ENCODE measurements around the gene ZGPAT.

ZGPAT gene

GRCh38 chr20:63706852-63707557 lies 834 bp upstream of the ZGPAT start:
- no peak for TF ChIP-seq CTCF (IDR thresholded peaks at IDR 0.05)
- Mint-ChIP-seq H3K36me3 (ENCODE audit: low read depth) (peaks cover 37% of the 10 kb centered on the region), H3K4me3 (peak overlapping the region; percentile 88), H3K4me1 (peaks cover 23% of the 10 kb centered on the region), H3K9me3 (peaks cover 13% of the 10 kb centered on the region), H3K27ac (peak overlapping the region; percentile 95), H3K27me3 (ENCODE audit: low read depth, poor library complexity) (no peaks in the 10 kb centered on the region)
- DNase-seq, result peak; percentile 54

GRCh38 chr20:63708301-63709148 lies 686 bp downstream of the ZGPAT start:
- H3K9me3 Mint-ChIP-seq, result peaks cover 27% of the 10 kb centered on the region
- TF ChIP-seq CTCF (IDR thresholded peaks at IDR 0.05), result no peak
- peak overlapping the region; percentile 87 for H3K4me3 Mint-ChIP-seq
- peak overlapping the region; percentile 77 for H3K27ac Mint-ChIP-seq
- H3K36me3 Mint-ChIP-seq (ENCODE audit: low read depth), result peaks cover 50% of the 10 kb centered on the region
- DNase-seq, result no peak
- H3K4me1 Mint-ChIP-seq, result peaks cover 23% of the 10 kb centered on the region
- no peaks in the 10 kb centered on the region for H3K27me3 Mint-ChIP-seq (ENCODE audit: low read depth, poor library complexity)

- Mint-ChIP-seq H3K36me3 (ENCODE audit: low read depth) (peaks cover 56% of the 10 kb centered on the region), H3K4me1 (peaks cover 23% of the 10 kb centered on the region), H3K4me3 (peak overlapping the region; percentile 87), H3K9me3 (peaks cover 33% of the 10 kb centered on the region), H3K27ac (no peak overlapping the region), H3K27me3 (ENCODE audit: low read depth, poor library complexity) (no peaks in the 10 kb centered on the region)
- TF ChIP-seq CTCF (IDR thresholded peaks at IDR 0.05), result no peak
- DNase-seq, result no peak
These were observed 1.3 kb downstream of the ZGPAT start for GRCh38 chr20:63709149-63709527.

GRCh38 chr20:63711085-63711645 lies 3.3 kb downstream of the ZGPAT start:
- DNase-seq, result no peak
- no peak for TF ChIP-seq CTCF (IDR thresholded peaks at IDR 0.05)
- H3K4me1 Mint-ChIP-seq, result peaks cover 23% of the 10 kb centered on the region
- H3K36me3 Mint-ChIP-seq (ENCODE audit: low read depth), result peaks cover 70% of the 10 kb centered on the region
- no peak overlapping the region for H3K27ac Mint-ChIP-seq
- H3K9me3 Mint-ChIP-seq, result peaks cover 52% of the 10 kb centered on the region
- no peaks in the 10 kb centered on the region for H3K27me3 Mint-ChIP-seq (ENCODE audit: low read depth, poor library complexity)
- H3K4me3 Mint-ChIP-seq, result peak overlapping the region; percentile 68

GRCh38 chr20:63712191-63712590 lies 4.4 kb downstream of the ZGPAT start:
- peaks cover 80% of the 10 kb centered on the region for H3K36me3 Mint-ChIP-seq (ENCODE audit: low read depth)
- DNase-seq, result no peak
- H3K4me1 Mint-ChIP-seq, result peaks cover 15% of the 10 kb centered on the region
- H3K4me3 Mint-ChIP-seq, result no peak overlapping the region
- H3K9me3 Mint-ChIP-seq, result peaks cover 63% of the 10 kb centered on the region
- no peak for TF ChIP-seq CTCF (IDR thresholded peaks at IDR 0.05)
- H3K27ac Mint-ChIP-seq, result no peak overlapping the region
- no peaks in the 10 kb centered on the region for H3K27me3 Mint-ChIP-seq (ENCODE audit: low read depth, poor library complexity)
